Muscle layer of duodenum (tissue), 2 donors: Measurements from ENCODE around the gene ADCY10.

ENCODE experiments used
- H3K27ac ChIP-seq: one replicate; pipeline ENCODE4 v1.7.0; 2013; ENCODE audit warnings: mild to moderate bottlenecking, low read length
- H3K27me3 ChIP-seq: one replicate; pipeline ENCODE4 v1.7.0; 2013; ENCODE audit warnings: low read depth, mild to moderate bottlenecking, control low read depth, low read length
- H3K36me3 ChIP-seq, 2 donors: one replicate each; pipeline ENCODE4 v1.7.0; 2013; ENCODE audit warnings: low read length in 2 of 2, control low read depth in 1 of 2, mild to moderate bottlenecking in 1 of 2; ENCODE audit not compliant: insufficient read depth in 2 of 2, control insufficient read depth in 1 of 2
- H3K4me1 ChIP-seq, 2 donors: one replicate each; pipeline ENCODE4 v1.7.0; 2013; ENCODE audit warnings: low read length in 2 of 2, mild to moderate bottlenecking in 2 of 2, control low read depth in 1 of 2, moderate library complexity in 1 of 2; ENCODE audit not compliant: insufficient read depth in 2 of 2, control insufficient read depth in 1 of 2
- H3K4me3 ChIP-seq, 2 donors: one replicate each; pipeline ENCODE4 v1.7.0; 2013; ENCODE audit warnings: low read length in 2 of 2, low read depth in 1 of 2, mild to moderate bottlenecking in 1 of 2
- H3K9me3 ChIP-seq, 2 donors: one replicate each; pipeline ENCODE4 v1.7.0; 2013; ENCODE audit warnings: low read length in 2 of 2, control low read depth in 1 of 2, mild to moderate bottlenecking in 1 of 2; ENCODE audit not compliant: control insufficient read depth in 1 of 2
- donor health status: healthy.

ADCY10 gene

DNA sequence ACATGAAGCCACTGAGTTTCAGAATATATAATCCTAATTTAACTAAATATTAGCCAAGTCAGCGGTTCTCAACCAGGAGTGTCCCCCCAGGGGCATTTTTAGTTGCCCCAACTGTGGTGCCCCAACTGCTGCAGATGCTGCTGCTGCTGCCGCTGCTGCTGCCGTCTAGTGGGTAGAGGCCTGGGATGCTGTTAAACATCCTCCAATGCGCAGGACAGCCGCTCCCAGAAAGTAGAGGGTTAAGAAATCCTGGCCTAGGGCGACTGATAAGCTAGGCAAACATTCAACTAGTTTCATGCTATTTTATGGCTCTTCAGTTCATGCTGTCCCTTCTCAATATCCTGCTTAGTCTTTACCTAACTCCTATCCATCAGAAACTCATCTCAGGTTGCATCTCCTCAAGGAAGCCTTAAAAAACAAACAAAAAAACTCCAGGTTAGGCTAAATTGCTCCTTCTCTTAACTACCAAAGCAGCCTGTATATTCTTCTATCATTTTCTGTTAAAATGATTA, 12.6 kb upstream of the ADCY10 start:
- H3K27me3 ChIP-seq, result no peaks in the 10 kb centered on the region
- H3K4me1 ChIP-seq, result peaks cover 0 to 10% of the 10 kb centered on the region in 2 donors
- H3K4me3 ChIP-seq, result no peak overlapping the region
- H3K9me3 ChIP-seq, result no peaks in the 10 kb centered on the region
- H3K36me3 ChIP-seq, result no peaks in the 10 kb centered on the region
- no peak overlapping the region for H3K27ac ChIP-seq

DNA sequence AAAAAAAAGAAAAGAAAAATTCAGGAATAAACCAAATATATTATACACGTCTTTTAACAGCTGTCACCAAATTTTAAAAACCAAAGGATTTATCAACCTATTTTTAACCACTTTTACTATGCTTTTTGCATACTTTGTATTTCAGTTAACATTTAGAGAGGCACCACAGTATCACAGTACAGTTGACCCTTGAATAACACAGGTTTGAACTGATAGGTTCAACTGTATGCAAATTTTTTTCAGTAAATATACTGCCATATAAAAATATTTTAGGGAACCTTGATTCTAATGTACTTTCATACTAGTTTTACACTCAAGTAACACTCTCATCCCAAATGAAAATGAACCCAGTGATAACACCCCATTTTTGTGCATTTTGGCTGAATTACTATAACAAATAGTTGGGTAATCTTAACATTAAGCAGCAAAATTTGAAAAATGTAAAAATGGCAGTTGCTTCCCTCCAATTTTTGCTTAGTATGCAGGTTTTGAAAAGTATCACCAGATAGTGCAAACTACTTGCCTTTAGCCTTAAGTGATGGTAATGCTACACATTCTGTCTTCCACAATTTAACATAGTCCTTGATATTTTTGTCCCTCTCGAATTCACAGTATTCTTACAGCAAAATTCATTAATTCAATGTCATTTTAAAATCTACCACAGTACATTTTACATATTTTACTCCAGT, 10.8 kb upstream of the ADCY10 start:
- Histone ChIP-seq H3K27ac (no peak overlapping the region), H3K4me3 (no peak overlapping the region), H3K36me3 (no peaks in the 10 kb centered on the region), H3K9me3 (no peaks in the 10 kb centered on the region), H3K4me1 (peaks cover 0 to 10% of the 10 kb centered on the region in 2 donors), H3K27me3 (no peaks in the 10 kb centered on the region)

DNA sequence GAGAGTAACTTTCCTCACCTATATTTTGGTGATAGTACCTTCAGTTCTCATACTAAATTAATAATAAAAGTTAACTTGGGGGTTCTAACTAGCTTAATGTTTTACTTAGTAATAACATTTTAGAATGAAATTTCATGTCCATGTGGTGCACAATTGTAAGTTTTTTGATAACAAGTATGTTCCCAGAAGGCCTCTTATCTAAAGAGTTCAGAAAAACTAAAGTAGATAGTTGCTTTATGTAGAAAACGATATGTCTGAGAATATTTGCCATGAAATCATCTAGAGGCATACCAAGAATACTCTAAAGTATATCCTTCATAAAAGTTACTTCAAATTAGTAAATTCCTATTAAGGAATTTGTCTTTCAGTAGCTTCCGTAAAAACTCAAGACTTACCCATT, 10.2 kb upstream of the ADCY10 start:
- Histone ChIP-seq H3K9me3 (no peaks in the 10 kb centered on the region), H3K27me3 (no peaks in the 10 kb centered on the region), H3K4me3 (no peak overlapping the region), H3K36me3 (no peaks in the 10 kb centered on the region), H3K4me1 (peaks cover 0 to 10% of the 10 kb centered on the region in 2 donors), H3K27ac (no peak overlapping the region)

GRCh38 chr1:167923324-167924056, 9.6 kb upstream of the ADCY10 start:
- no peak overlapping the region for H3K4me3 ChIP-seq
- no peaks in the 10 kb centered on the region for H3K27me3 ChIP-seq
- no peaks in the 10 kb centered on the region for H3K36me3 ChIP-seq
- H3K9me3 ChIP-seq, result no peaks in the 10 kb centered on the region
- H3K27ac ChIP-seq, result no peak overlapping the region
- H3K4me1 ChIP-seq, result peaks cover 0 to 6% of the 10 kb centered on the region in 2 donors

- peaks cover 0 to 6% of the 10 kb centered on the region in 2 donors for H3K36me3 ChIP-seq
- H3K27ac ChIP-seq, result no peak overlapping the region
- peaks cover 0 to 3% of the 10 kb centered on the region in 2 donors for H3K4me1 ChIP-seq
- no peak overlapping the region for H3K4me3 ChIP-seq
- H3K9me3 ChIP-seq, result no peaks in the 10 kb centered on the region
- H3K27me3 ChIP-seq, result no peaks in the 10 kb centered on the region
Observed at GRCh38 chr1:167922611-167923074, 8.7 kb upstream of the ADCY10 start.

- H3K27ac ChIP-seq, result no peak overlapping the region
Observed at GRCh38 chr1:167922023-167922422, 8.1 kb upstream of the ADCY10 start.

GRCh38 chr1:167916766-167917511, 3.0 kb upstream of the ADCY10 start:
- Histone ChIP-seq H3K27me3 (no peaks in the 10 kb centered on the region), H3K36me3 (peaks cover 0 to 17% of the 10 kb centered on the region in 2 donors), H3K4me3 (no peak overlapping the region), H3K9me3 (no peaks in the 10 kb centered on the region), H3K4me1 (no peaks in the 10 kb centered on the region), H3K27ac (no peak overlapping the region)

More at GRCh38 chr1:167922023-167922422, 8.1 kb upstream of the ADCY10 start:
- H3K27me3 ChIP-seq, result no peaks in the 10 kb centered on the region
- H3K4me1 ChIP-seq, result peaks cover 0 to 2% of the 10 kb centered on the region in 2 donors
- no peak overlapping the region for H3K4me3 ChIP-seq
- no peaks in the 10 kb centered on the region for H3K9me3 ChIP-seq
- H3K36me3 ChIP-seq, result peaks cover 0 to 6% of the 10 kb centered on the region in 2 donors

- Histone ChIP-seq H3K4me3 (no peak overlapping the region), H3K4me1 (peaks cover 0 to 4% of the 10 kb centered on the region in 2 donors)
Observed at GRCh38 chr1:167915569-167915968, 1.6 kb upstream of the ADCY10 start.

DNA sequence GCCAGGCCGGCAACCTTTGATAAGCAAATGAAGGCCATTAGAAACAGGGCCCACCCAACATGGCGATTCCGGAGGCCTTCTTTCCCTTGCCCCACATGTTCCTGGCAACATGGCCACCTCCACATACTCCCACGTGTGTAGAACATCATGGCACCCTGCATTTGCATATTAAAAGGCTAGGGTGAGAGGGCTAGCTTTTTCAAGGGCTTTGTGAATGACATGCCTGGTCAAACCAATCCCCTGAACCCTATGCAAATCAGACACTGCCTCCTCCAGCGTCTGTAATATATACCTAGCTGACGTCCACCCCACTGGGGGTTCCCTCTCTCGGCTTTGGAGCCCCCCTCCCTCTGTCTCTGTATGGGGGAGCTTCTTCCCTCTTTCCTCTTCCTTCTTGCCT, 1.6 kb downstream of the ADCY10 start:
- no peak overlapping the region for H3K4me3 ChIP-seq
- H3K9me3 ChIP-seq, result no peaks in the 10 kb centered on the region
- H3K36me3 ChIP-seq, result peaks cover 0 to 12% of the 10 kb centered on the region in 2 donors
- no peaks in the 10 kb centered on the region for H3K27me3 ChIP-seq
- H3K27ac ChIP-seq, result no peak overlapping the region
- peaks cover 0 to 4% of the 10 kb centered on the region in 2 donors for H3K4me1 ChIP-seq

More at GRCh38 chr1:167915569-167915968, 1.6 kb upstream of the ADCY10 start:
- H3K9me3 ChIP-seq, result no peaks in the 10 kb centered on the region
- H3K36me3 ChIP-seq, result peaks cover 0 to 17% of the 10 kb centered on the region in 2 donors
- no peak overlapping the region for H3K27ac ChIP-seq
- H3K27me3 ChIP-seq, result no peaks in the 10 kb centered on the region

DNA sequence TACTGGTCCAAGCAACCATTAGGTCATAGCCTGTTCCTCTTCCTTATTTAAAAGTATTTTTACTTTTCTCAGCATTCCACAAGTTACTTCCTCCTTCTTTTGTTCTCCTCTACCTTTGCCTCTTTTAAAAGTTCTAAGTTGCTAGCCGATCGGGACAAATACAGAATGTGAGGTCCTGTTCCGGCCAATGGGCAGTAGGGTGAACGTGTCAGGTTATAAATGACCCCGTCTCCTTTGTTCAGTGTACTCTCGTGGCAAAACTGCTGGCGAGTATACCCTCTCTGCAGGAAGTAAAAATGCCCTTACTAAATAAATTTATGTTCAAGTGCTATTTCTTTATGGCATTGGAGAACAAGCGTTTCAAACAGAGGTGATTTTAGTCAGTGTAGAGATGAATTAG, 2.5 kb downstream of the ADCY10 start:
- no peak overlapping the region for H3K4me3 ChIP-seq
- no peaks in the 10 kb centered on the region for H3K27me3 ChIP-seq
- H3K9me3 ChIP-seq, result no peaks in the 10 kb centered on the region
- peaks cover 0 to 4% of the 10 kb centered on the region in 2 donors for H3K4me1 ChIP-seq
- no peak overlapping the region for H3K27ac ChIP-seq
- H3K36me3 ChIP-seq, result peaks cover 0 to 7% of the 10 kb centered on the region in 2 donors

GRCh38 chr1:167910530-167910929, 3.4 kb downstream of the ADCY10 start:
- no peaks in the 10 kb centered on the region for H3K9me3 ChIP-seq
- peaks cover 0 to under 1% of the 10 kb centered on the region in 2 donors for H3K36me3 ChIP-seq
- H3K27me3 ChIP-seq, result no peaks in the 10 kb centered on the region
- no peak overlapping the region for H3K27ac ChIP-seq
- H3K4me1 ChIP-seq, result peaks cover 0 to 4% of the 10 kb centered on the region in 2 donors
- no peak overlapping the region for H3K4me3 ChIP-seq
